HAP-1 (cell line): ENCODE measurements around the gene TPX2.

Experiments used
- DNase-seq, 2 experiments: peaks; one replicate each; pipeline ENCODE4 v3.0.0-alpha.2; 2016 to 2020; ENCODE audit warnings: low spot score in 2 of 2
- H3K27me3 ChIP-seq: fragments of 250-450 bp; sonication (Bioruptor Pico); 2 replicates; pipeline ENCODE4 v1.5.1; 2020; ENCODE audit warnings: low read depth, mild to moderate bottlenecking, moderate library complexity
- H3K36me3 ChIP-seq: fragments of 250-450 bp; sonication (Bioruptor Pico); replicated peaks from 2 replicates; pipeline ENCODE4 v1.5.1; 2020; ENCODE audit warnings: mild to moderate bottlenecking
- H3K4me1 ChIP-seq: fragments of 250-450 bp; sonication (Bioruptor Pico); 2 replicates; pipeline ENCODE4 v1.5.1; 2020; ENCODE audit warnings: mild to moderate bottlenecking
- H3K4me3 ChIP-seq: fragments of 250-450 bp; sonication (Bioruptor Pico); 2 replicates; pipeline ENCODE4 v1.5.1; 2020; ENCODE audit warnings: mild to moderate bottlenecking, moderate library complexity
- H3K9me3 ChIP-seq: fragments of 250-450 bp; sonication (Bioruptor Pico); 2 replicates; pipeline ENCODE4 v1.5.1; 2020; ENCODE audit warnings: mild to moderate bottlenecking, moderate library complexity
- in situ Hi-C: fragments of 300-500 bp; cut with MboI; formaldehyde crosslinking; loops from 3 replicates; pipeline ENCODE4 v1.14.3; 2020; ENCODE audit warnings: low sequenced_read_pairs, inconsistent platforms, mixed read lengths

TPX2 gene

DNA sequence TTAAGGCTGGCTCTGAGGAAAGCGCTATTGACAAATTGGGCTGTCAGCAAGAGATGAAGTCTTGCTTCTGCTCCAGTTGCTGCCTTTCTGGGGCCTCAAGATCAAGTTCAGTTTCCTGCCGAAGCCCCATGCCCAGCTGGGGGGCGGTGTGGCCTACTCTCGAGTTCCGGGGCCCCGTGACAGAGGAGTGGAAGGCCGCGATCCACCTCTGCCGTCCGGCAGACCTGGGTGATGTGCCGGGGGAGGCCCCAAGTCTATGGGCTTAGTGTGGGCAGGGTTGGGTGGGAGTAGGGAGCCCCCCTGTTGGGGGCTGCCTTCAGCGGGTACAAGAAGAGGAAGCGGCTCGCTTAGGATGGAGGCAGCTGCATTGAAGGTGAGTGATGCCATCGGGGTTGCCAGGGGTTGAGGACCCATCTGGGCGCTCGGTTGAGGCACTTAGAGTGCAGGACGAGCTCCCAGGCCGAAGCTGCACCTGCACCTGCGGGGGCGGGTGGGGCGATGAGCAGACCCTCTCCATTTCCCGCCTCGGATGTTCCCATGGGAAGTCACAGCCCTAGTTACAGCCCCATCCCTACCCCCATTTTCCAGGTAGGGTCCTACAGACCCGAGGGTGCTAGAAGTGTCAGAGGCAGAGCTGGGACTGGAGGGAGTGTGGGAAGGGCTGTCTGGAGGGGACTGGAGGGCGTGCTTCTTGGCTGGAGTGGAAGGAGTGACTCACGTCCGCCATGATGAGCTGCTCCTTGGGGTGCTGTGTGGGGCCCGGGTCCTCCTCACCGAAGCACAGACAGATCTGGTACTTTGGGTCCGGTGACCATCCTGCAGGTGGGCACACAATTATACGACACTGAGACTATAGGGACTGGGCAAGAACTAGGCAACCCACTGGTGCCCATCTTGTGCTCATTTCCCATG, 109.3 kb downstream of the TPX2 start:
- no peaks in the 10 kb centered on the region for H3K9me3 ChIP-seq
- no peak for DNase-seq
- no peak overlapping the region for H3K4me3 ChIP-seq
- in situ Hi-C loops, result no loop called here
- peaks cover 7% of the 10 kb centered on the region; the same call in 1 of the 2 replicates for H3K27me3 ChIP-seq
- H3K4me1 ChIP-seq, result no peaks in the 10 kb centered on the region
- H3K36me3 ChIP-seq, result no peaks in the 10 kb centered on the region

DNA sequence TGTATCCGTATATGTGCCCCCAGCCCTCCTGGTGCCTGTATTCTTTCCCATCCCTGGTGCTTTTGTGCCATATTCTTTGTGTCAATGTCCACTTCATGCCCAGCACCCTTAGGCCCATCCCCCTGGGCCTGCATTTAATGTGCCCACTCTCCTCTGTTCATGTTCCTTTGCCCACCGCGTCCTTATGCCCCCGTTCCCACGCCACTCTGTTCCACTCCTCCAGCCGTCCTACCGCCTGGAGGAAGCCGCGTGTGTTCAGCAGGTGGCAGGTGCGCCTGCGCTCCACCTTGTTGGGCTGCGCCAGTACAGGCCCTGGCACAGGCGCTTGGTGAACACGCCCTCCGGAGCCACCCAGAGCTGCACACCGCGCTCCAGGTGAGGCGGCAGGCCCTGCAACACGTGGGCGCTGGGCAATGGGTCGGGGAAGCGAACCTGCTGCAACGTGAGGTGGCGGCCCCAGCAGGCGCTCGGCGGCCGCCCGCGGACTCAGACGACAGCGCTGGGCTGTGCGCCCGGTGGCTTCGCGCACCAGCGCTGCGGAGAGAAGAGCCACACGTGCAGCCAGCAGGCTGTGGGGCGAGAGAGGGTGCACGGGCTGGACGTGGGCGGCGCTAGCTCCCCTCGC, 110.3 kb downstream of the TPX2 start:
- Histone ChIP-seq H3K4me3 (no peak overlapping the region), H3K9me3 (no peaks in the 10 kb centered on the region), H3K4me1 (no peaks in the 10 kb centered on the region), H3K27me3 (peaks cover 11% of the 10 kb centered on the region; the same call in 1 of the 2 replicates), H3K36me3 (no peaks in the 10 kb centered on the region)
- no peak for DNase-seq
- in situ Hi-C loops, result no loop called here
